HTERT RPE-1 (cell line): Measurements from ENCODE around the gene PTPRE.

ENCODE experiments used
- in situ Hi-C: fragments of 300-500 bp; cut with MboI; formaldehyde crosslinking; loops from 4 replicates; pipeline ENCODE4 v1.14.3; 2020; ENCODE audit warnings: low sequenced_read_pairs

The PTPRE gene

GRCh38 chr10:128052696-128053095, 145.8 kb downstream of the PTPRE start:
- in situ Hi-C loops = no loop called here

GRCh38 chr10:128053356-128053755, 146.5 kb downstream of the PTPRE start:
- in situ Hi-C loops = no loop called here

GRCh38 chr10:128054163-128054970, 147.5 kb downstream of the PTPRE start:
- in situ Hi-C loops = no loop called here

- in situ Hi-C loops = no loop called here
Observed at GRCh38 chr10:128055061-128055868, 148.4 kb downstream of the PTPRE start.

- in situ Hi-C loops = no loop called here
Observed at GRCh38 chr10:128056303-128057050, 149.6 kb downstream of the PTPRE start.

- in situ Hi-C loops = no loop called here
Observed at GRCh38 chr10:128058106-128058749, 151.3 kb downstream of the PTPRE start.

- in situ Hi-C loops = no loop called here
Observed at GRCh38 chr10:128058750-128059134, 151.8 kb downstream of the PTPRE start.

GRCh38 chr10:128059266-128059981, 152.5 kb downstream of the PTPRE start:
- in situ Hi-C loops = no loop called here

GRCh38 chr10:128059982-128060293, 153.0 kb downstream of the PTPRE start:
- in situ Hi-C loops = no loop called here

- in situ Hi-C loops = no loop called here
Observed at GRCh38 chr10:128060341-128061250, 153.7 kb downstream of the PTPRE start.

GRCh38 chr10:128061306-128062300, 154.7 kb downstream of the PTPRE start:
- in situ Hi-C loops = no loop called here

GRCh38 chr10:128062331-128062880, 155.5 kb downstream of the PTPRE start:
- in situ Hi-C loops = no loop called here

GRCh38 chr10:128062881-128063563, 156.1 kb downstream of the PTPRE start:
- in situ Hi-C loops = no loop called here

- in situ Hi-C loops = no loop called here
Observed at GRCh38 chr10:128063736-128064107, 156.8 kb downstream of the PTPRE start.

- in situ Hi-C loops = no loop called here
Observed at GRCh38 chr10:128064108-128064969, 157.4 kb downstream of the PTPRE start.

GRCh38 chr10:128064970-128065580, 158.2 kb downstream of the PTPRE start:
- in situ Hi-C loops = no loop called here
